CD4-positive, alpha-beta T cell treated with Interleukin-17A for 4 hours (primary cell): ENCODE measurements around the gene PLA2G4D.
"Not testable (repeated sequence)": the region's sequence is repeated elsewhere in the genome, so short reads cannot be mapped to it uniquely, and the experiment has no call there.

Experiments
- DNase-seq: peaks from one replicate; pipeline ENCODE4 v3.0.0-alpha.2; 2020; ENCODE audit warnings: mixed read lengths

Gene PLA2G4D

GRCh38 chr15:42121682-42122081 lies 27.3 kb upstream of the PLA2G4D start:
- no peak for DNase-seq

- DNase-seq = no peak
These were observed 26.7 kb upstream of the PLA2G4D start for GRCh38 chr15:42121021-42121420.

- DNase-seq = no peak
These were observed 25.9 kb upstream of the PLA2G4D start for GRCh38 chr15:42120285-42120684.

DNA sequence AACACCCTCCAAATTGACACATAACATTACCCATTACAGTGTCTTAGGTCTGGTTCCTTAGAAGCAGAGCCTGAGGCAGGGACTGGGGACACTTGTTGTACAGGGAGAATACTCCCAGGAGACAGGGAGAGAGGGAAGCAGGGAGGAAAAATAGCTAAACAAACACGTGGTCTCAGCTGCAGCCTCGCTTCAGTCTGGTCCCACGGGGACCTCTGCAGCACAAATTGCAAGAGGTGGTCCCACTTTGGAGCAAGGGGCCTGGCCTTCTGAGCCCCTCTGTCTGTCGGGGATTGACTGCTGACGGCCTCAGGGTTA lies 25.0 kb upstream of the PLA2G4D start:
- no peak for DNase-seq

DNA sequence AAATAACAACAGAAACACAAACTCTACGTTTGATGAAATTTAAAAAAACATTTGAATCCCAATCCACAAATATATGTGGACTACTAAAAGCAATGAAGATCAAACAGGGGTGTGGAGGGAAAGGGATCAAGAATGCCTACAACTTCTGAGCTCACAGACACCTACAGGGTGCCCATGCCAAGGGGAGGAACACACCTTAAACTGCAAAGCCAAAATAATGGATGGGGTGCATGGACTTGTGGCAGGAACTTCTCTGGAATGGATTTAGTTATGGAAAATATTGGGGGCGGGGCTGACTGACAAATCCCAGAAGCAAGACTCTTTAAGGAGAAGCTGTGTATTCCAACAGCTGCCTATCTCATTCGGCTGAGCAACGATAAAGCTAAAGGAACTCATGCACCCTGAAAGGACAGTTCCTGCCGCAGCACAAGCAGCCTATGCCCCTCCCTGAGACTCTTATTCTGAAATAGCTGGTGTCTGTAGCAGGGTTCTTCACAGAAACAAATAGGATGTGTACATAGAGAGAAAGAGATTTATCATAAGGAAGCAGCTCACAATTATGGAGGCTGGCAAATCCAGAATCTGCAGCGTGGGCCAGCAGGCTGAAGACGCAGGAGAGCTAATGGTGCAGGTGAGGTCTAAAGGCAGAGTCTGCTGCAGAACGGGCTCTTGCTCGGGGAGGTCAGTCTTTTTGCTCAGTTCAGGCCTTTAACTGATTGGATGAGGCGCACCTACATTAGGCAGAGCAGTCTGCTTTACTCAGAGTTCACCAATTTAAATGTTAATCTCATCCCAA lies 24.5 kb upstream of the PLA2G4D start:
- no peak for DNase-seq

DNA sequence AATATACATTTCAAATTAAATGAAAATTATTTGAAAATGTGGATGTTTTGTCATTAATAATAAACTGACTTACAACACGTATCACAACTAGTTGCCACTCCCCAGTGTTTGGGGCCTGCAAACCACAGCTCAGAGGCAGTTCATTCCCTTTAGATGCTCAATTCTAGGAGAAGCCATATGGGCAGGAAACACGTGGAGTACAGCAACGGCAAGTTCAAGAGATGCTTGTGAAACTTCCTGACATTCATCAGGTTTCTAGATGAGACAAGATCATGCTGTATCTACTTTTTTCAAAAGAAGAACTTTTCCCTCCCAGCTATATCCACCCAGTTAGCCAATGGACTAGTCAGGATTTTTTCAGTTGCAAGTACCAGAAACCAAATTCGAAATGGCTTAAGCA lies 17.6 kb upstream of the PLA2G4D start:
- DNase-seq = no peak

GRCh38 chr15:42110367-42110766 lies 16.0 kb upstream of the PLA2G4D start:
- DNase-seq = no peak

DNA sequence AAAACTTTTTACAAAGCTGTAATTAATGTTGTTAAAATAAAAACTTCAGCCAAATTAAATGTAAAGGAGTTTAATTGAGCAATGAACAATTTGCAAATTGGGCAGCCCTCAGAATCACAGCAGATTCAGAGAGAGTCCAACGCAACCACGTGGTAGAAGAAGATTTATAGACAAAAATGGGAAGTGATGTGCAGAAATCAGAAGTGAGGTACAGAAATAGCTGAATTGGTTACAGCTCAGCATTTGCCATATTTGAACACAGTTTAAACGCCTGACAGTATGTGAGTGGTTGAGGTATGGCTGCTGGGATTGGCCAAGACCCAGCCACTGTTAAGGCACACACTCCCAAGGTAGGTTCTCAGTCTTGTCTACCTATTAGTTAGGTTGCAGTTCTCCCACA lies 14.4 kb upstream of the PLA2G4D start:
- DNase-seq = no peak

GRCh38 chr15:42108189-42108588 lies 13.8 kb upstream of the PLA2G4D start:
- DNase-seq = no peak

DNA sequence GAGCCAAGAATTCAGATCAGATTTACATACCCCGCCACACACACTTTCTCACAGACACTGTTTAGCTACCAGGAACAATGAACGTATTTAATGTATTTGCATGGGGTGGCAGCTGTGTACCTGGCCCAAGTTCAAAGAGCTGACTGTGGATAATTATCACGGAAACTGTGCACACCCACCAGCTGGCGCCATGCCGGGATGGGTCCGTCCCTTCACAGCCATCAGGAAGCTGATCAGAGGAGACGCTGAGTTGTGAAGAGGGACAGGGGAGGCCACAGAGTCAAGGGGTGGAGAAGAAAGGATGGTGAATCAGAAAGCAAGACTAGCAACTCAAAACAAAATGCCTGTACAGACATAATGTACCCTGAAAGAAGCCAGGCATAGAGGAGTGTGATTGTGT lies 13.1 kb upstream of the PLA2G4D start:
- peak; percentile 6 for DNase-seq

GRCh38 chr15:42106288-42106687 lies 11.9 kb upstream of the PLA2G4D start:
- no peak for DNase-seq

DNA sequence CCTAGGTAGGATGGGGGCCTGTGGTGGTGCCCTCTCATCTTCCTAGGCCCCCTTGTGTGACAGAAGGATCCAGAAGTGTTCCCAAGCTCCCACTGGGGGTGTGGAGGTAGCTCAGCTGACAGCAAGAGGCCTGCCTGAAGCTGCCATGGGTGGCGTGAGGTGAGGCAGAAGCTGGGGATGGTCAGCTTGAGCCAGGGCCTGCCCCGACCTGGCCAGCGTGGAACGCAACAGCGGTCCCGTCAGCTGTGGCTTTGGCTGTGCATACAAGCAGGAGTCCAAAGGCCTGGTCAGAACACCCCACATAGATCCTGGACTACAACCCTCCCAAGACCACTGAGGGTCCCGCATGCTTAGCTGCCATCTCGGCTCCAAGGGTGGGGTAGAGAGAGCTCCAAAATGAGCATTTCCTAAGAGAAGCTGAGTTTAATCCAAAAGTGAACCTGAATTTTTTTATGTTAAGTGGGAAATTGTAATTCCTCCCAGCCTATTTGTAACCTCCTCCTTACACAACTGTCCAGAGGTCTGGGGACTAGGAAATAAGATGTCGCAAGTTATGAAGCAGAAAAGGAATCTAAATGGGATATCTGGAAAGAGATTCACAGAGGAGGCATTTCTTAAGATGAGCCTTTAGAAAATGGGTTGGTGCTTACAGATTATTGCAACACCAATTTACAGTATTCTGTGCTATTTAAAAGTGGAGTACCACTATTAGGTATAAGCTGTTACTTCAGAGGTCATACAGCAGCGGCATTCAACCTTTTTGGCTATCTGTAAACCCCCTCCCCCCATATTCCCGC lies 9.9 kb upstream of the PLA2G4D start:
- DNase-seq = no peak

DNA sequence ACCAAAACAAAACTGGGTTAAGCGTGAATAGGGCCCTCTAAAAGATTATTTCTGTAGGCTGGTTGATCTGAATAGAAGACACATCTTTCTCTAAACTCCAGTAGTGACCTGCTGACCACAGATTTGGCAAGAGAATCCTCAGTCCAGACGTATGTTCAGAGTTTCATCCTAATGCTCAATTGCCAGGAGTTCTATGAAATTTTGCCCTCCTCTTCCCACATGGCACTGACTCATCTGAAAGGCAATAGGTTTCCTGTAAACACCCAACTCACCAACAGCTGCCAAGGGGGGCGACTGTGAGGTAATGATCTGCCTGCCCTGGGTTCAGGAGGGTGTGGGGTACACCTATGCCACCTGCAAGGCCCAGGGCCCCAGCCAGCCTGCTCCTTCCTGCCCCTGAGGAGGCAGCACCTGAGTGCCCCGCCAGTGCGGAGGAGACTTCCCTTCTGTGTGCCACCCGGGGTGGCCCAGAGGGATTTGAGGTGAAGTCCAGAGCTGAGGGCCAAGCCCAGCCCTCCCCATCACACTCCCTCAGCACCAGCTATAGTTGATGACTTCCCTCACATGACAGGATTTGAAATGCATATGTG lies 8.4 kb upstream of the PLA2G4D start:
- no peak for DNase-seq

DNA sequence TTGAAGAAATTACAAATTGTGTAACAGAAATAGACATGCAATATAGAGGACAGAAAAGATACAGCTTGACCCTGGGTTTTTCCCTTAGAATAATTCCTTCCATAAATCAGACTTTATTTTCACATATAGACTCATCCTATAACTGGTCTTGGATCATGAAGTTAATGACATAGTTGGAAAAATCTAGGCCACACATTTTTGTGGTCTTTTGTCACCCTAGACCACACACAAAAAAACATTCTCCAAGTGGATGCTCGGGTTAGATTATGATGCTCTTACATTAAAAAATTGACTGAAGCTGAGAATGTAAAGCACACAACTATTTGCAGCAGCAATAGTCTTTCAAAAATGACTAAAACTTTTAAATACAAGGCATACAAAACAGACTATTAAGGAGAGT lies 7.5 kb upstream of the PLA2G4D start:
- no peak for DNase-seq

- no peak for DNase-seq
These were observed 5.8 kb upstream of the PLA2G4D start for GRCh38 chr15:42100021-42100800.

GRCh38 chr15:42097018-42097417 lies 2.7 kb upstream of the PLA2G4D start:
- DNase-seq = no peak

- DNase-seq = no peak
These were observed 396 bp downstream of the PLA2G4D start for GRCh38 chr15:42093966-42094365.

DNA sequence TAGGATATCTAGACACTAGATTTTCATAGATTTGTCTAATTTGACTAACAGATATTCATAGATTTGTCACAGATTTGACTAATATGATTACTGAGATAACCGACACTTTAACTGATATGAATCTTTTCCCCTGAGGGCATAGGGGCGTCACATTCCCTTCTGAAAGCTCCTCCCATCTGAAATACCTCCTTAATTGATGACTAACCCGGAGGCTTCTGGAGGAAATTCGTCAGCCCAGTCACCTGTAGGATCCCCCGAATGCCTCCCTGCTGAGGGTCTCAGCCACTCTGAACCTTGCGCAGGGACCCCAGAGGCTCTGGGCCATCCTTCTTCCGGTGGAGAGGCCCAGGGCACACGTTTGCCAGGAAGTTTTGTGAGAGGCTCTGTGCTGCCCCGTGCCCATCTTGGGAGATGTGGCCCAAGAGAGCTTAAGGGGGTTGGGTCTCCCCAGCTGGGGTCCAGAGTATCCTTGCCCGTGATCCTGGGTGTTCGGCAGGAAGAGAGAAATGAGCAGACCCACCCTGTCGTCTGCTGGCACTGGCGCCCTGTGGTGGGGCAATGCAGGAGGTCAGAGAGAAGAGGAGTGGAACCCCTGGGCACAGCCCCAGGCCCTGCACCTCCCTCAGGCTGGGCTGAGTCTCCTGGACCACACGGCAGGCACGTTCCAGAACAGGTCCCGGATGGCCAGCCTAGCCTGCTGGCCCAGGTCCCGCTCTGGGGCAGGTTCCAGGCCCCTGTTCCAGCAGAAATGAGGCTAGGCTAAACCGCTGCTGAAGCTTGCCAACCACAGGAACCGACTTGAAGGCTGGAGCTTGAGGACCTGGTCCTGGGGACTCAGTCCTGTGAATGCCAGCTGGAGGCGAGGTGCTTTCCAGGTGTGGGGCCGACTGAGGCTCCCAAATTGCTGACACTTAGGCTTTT lies 1.7 kb downstream of the PLA2G4D start:
- no peak for DNase-seq

GRCh38 chr15:42091753-42092397 lies 2.5 kb downstream of the PLA2G4D start:
- not testable (repeated sequence) for DNase-seq

- no peak for DNase-seq
These were observed 3.6 kb downstream of the PLA2G4D start for GRCh38 chr15:42090781-42091180.

DNA sequence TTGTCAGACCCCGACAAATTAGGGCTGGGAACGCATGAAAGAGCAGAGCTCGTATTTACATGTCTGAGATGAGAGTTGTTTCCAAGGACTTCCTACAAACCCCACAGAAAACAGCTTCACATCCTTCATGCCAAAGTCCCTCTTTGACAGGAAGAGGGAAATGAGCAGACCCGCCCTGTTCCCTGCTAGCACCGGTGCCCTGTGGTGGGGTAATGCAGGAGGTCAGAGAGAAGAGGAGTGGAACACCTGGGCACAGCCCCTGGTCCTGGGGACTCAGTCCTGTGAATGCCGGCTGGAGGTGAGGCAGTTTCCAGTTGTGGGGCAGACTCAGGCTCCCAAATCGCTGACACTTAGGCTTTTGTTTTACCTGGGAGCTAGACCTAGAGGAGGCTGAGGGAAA lies 4.0 kb downstream of the PLA2G4D start:
- no peak for DNase-seq

DNA sequence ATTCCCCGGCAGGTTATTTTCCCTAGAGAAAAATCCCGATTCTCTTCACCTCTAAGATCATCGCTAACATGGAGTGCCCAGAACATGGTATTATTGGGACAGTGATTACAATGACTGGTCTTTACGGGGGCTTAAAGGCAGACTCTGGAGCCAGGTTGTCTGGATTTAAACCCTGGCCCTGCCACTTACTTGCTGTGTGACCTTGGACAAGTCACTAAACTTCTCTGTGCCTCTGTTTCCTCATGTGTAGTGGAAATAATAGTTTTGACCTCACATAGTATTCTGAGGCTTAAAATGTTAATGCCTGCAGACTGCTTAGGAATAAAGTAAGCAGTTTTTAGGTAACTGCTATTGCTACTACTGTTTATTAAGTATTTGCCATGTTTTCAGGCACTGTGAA lies 4.4 kb downstream of the PLA2G4D start:
- DNase-seq = no peak
